HG03558 (cell line): ENCODE results near the gene APOA1.
A peak's percentile ranks its signal among the peaks of the same experiment; 100 is the strongest.

Source experiments
- ATAC-seq: cut with Tn5 transposase; IDR thresholded peaks from one replicate; pipeline ENCODE4 v1.9.1; 2021; ENCODE audit warnings: moderate number of reproducible peaks; ENCODE audit not compliant: unreplicated experiment; ENCODE audit errors: extremely low read depth

The APOA1 gene

DNA sequence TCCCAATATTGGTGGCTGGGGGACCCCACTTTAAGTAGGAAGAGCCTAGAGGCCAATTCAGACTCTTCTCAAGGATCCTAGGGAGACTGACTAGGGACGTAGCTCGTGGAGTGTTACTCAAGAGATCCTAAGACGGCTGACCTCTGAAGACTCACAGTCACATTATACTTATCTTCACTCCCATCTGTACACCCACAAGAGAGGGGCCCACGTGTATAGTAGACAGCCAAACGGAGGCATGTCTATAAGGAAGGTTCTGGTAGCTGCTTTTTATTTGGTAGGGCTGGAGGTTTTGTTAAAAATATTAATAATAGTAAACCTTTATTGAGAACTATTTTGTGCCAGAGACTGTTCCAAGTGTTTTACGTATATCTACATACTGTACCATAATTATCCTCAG is 22.9 kb upstream of the APOA1 start:
- ATAC-seq = no peak

DNA sequence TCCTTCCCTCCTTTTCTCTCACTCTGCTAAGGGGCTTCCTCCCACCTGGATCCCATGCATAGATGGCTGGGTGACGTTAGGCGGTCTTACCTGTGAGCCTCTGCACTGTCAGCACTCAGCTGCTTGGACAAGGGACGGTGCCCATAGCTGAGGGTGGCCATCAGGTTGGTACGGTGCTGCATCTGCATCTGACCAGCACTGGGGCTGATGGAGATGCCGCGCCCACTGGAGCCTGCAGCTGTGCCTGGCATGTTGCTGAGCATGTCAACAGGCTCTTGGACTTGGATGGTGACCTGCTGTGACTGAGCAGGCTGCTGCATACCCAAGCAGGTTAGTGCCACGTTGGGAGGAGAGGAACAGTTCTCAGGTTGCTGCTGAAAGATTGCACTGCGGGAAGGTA is 21.8 kb upstream of the APOA1 start:
- ATAC-seq = no peak

DNA sequence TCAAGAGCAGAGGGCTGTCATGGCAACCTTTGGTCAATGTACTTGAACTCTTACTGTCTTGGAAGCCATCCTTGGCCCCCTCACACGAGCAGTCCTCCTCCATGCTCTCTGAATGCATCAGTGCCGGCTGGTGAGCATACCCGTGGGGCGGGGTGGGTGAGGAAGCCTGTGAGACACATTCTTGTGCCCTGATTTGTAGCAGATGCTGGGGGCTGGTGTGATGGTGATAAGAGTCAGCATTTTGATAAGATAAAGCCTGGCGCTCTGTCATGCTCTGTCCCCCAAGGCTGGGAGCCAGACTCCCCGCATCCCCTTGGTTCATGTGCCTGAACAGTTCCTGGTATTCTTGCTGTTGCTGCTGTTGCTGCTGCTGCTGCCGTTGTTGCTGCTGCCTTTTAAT is 20.5 kb upstream of the APOA1 start:
- ATAC-seq = no peak

DNA sequence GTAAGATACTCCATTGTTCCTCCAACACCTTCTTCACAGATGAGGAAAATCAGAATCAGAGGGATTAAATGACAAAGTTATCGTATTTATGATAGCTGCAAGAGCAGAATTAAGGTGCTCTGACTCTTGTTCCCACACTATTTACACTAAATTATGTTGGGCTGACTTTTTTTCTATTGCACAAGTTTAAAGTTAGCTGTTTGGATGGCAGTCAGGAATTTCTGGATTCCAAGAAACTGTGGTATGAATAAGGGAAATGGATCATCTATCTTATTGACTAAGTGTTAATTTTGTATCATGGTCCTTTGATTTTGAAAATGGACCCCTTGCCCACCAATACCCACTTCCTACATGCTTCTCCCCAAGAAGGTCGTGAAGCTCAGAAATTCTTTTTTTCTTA is 19.9 kb upstream of the APOA1 start:
- ATAC-seq = no peak

GRCh38 chr11:116856423-116856822 is 19.0 kb upstream of the APOA1 start:
- ATAC-seq = no peak

GRCh38 chr11:116855413-116855812 is 18.0 kb upstream of the APOA1 start:
- ATAC-seq = no peak

GRCh38 chr11:116853461-116854073 is 16.1 kb upstream of the APOA1 start:
- peak; percentile 79 for ATAC-seq

- no peak for ATAC-seq
These were observed 15.0 kb upstream of the APOA1 start for GRCh38 chr11:116852261-116853031.

- ATAC-seq = no peak
These were observed 14.2 kb upstream of the APOA1 start for GRCh38 chr11:116851626-116852025.

DNA sequence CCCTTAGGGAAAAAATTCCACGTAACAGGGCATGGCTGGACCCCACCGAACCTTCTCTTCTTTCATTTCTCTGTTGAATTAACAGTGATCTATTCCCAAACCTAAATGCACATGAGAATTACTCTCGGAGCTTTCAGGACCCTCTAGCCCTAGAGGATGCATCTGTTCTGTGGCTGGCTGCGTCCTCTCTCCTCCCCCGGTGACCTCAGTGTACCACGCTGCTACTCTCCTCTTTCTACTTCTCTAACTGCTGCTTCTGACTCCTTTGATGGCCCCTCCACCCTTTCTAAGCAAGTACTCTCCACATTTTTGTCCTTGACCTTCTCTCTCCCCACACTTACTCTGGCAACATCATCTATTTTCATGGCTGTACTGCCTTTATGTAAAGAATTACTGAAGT is 12.1 kb upstream of the APOA1 start:
- ATAC-seq = no peak

DNA sequence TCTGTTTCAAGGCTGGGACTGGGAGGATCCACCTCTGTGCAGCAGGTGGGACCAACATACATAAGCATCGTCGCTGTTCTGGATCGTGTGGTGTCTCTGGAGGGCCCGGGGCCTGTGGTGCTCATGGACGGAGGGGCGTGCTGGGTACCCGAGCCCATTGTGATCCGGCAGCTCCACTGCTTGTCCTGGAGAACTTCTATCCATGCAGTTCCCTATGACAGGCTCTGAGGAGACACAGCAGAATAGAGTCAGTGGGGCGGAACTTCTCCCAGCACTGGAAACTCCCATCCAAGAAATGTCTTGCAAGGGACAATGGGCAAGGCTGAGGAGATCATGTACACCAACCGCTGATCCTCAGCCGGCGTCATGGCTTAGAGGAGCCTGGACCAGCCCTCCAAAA is 11.6 kb upstream of the APOA1 start:
- ATAC-seq = no peak

DNA sequence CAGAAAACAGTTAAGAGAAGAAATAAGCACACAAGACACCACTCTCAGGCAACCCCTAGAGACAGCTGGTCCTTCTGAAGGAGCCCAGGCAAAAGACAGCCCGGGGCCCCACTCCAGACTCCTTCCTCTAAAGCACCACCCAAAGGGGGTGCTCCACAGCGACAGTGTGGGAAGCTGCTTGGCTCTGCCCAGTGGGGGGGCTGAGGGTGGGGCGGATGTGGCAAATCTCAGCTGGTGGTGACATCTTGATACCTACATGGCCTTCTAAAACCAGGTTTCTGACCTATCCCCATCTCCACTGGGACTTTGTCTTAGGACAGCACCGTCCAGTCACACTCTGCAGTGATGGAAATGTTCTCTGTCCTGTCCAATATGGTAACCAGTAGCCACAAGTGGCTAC is 10.2 kb upstream of the APOA1 start:
- ATAC-seq = no peak

DNA sequence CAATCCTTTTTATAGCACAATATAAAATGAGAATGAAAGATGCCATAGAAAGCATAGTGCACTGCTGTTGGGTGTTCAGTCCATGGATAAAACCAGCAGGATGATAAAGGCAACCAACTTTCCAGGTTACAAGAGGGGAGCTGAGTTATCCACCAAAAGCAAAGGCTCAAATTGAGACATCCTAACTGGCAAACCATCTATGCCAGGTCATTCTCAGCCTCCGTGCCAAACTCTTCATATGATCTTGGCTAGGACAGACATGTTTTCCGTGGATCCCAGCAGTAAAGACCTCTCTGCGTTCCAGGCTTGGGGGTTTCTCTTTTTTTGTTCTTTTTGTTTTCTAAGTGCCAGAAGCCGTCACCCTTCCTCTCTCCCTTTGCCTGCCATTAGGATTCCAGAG is 7.3 kb upstream of the APOA1 start:
- ATAC-seq = no peak

- ATAC-seq = no peak
These were observed 6.2 kb upstream of the APOA1 start for GRCh38 chr11:116843661-116844060.

GRCh38 chr11:116842909-116843308 is 5.5 kb upstream of the APOA1 start:
- no peak for ATAC-seq

- no peak for ATAC-seq
These were observed 4.7 kb upstream of the APOA1 start for GRCh38 chr11:116842117-116842516.

DNA sequence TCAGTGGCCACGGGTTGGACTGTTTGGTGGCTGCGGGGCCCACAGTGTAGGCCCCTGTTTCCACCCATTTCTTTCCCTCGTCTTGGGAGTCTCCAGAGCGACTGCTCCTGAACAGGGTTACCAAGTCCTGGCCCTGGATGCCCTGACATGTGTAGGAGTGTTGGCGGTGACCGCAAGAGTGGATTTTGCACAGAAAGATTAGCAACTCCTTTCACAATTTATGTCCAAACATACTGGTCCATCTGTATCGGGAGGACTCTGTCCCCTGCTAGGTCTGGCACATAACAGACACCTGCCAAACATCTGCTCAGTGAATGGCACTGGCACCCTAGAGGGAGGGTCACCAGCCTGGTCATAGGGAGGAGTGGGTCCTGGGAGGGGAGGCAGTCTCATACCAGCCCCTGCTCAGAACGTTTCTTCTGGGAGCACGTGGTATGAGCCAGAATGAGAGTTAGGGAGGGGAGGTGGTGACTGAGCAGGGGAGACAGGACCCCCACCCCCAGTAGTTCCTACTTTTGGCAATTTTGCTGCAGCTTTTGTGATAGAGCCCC is 3.4 kb upstream of the APOA1 start:
- no peak for ATAC-seq

- no peak for ATAC-seq
These were observed 2.9 kb upstream of the APOA1 start for GRCh38 chr11:116840224-116840745.

DNA sequence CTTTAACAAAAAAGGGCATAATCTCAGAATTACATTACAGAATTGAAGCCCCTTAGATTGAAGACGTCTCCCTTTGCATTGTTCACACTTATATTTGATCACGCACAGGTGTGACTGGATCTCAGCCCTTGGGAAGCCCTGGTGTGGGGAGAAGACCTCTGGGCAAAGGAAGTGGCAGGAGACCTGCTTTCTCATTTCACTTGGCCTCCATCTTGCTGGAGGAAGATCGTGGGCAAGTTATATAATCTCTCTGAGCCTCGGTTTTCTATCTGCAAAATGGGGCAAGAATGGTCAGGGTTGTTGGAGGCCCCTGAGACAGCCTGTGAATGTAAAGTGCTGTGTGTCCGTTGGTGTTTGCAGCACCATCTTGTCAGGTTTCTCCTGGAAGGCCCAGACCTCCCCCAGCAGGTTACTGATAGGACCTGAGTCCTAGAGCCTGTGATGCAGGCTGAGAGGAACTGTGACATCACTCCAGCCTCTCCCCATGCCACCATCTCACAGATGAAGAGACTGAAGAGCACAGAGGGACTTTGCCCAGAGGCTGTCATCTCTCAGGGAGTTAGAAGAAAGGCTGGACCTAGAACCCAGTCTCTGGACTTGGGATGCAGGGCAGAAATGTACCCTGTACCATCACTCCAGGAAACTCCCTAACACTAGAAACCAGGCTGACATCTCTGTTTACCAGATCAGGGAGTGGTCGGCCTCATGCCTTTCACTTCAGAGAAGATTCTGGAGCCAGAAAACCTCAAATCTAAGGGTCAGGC is 1.1 kb upstream of the APOA1 start:
- ATAC-seq = no peak

GRCh38 chr11:116836632-116836991 is 810 bp downstream of the APOA1 start:
- no peak for ATAC-seq
